BE2C (cell line): ENCODE measurements around the gene PARD3.

Source experiments
- DNase-seq: peaks from one replicate; pipeline ENCODE4 v3.0.0-alpha.2; 2020
- H3K27me3 ChIP-seq: fragments of 250-450 bp; sonication (Bioruptor Pico); 2 replicates; pipeline ENCODE4 v1.5.1; 2020; ENCODE audit warnings: mild to moderate bottlenecking
- H3K36me3 ChIP-seq: fragments of 250-450 bp; sonication (Bioruptor Pico); 2 replicates; pipeline ENCODE4 v1.5.1; 2020; ENCODE audit warnings: mild to moderate bottlenecking
- H3K4me1 ChIP-seq: fragments of 250-450 bp; sonication (Bioruptor Pico); 2 replicates; pipeline ENCODE4 v1.5.1; 2020
- H3K4me3 ChIP-seq: 2 replicates; pipeline ENCODE4 v1.5.1; 2011; ENCODE audit warnings: low read depth, low read length
- H3K9me3 ChIP-seq: fragments of 250-450 bp; sonication (Bioruptor Pico); 2 replicates; pipeline ENCODE4 v1.5.1; 2020
- CTCF ChIP-seq: IDR thresholded peaks from 2 replicates; pipeline ENCODE4 v1.5.1; 2012; ENCODE audit warnings: mild to moderate bottlenecking, low read depth, low read length

PARD3 gene

GRCh38 chr10:34547695-34548094 is 267.4 kb downstream of the PARD3 start:
- Histone ChIP-seq H3K36me3 (no peaks in the 10 kb centered on the region), H3K9me3 (no peaks in the 10 kb centered on the region), H3K4me1 (peaks cover 3% of the 10 kb centered on the region), H3K4me3 (no peak overlapping the region), H3K27me3 (no peaks in the 10 kb centered on the region)
- DNase-seq: no peak
- TF ChIP-seq CTCF: no peak

DNA sequence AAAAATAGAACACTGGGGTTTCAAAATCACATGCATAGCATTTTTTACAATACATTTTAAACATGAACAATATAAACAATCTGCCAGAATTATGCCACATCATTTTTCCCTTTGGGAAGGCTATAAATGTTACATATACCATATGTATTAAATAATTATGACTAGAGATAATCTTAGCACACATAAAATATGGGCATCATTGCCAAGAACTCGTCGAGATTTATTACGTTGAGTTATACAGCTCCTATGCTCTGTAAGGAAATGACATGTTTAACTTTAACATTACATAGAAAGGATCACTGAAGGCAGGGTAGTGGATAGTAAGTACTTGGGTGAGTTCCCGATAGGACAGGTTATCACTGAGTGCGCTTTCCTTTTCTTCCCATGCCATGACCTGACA is 267.8 kb downstream of the PARD3 start:
- Histone ChIP-seq H3K9me3 (no peaks in the 10 kb centered on the region), H3K4me1 (peaks cover 3% of the 10 kb centered on the region), H3K4me3 (no peak overlapping the region), H3K27me3 (no peaks in the 10 kb centered on the region), H3K36me3 (no peaks in the 10 kb centered on the region)
- no peak for TF ChIP-seq CTCF
- no peak for DNase-seq

GRCh38 chr10:34544400-34544799 is 270.7 kb downstream of the PARD3 start:
- no peak for TF ChIP-seq CTCF
- no peaks in the 10 kb centered on the region for H3K9me3 ChIP-seq
- no peak overlapping the region for H3K4me3 ChIP-seq
- H3K36me3 ChIP-seq: no peaks in the 10 kb centered on the region
- no peaks in the 10 kb centered on the region for H3K27me3 ChIP-seq
- H3K4me1 ChIP-seq: peaks cover 9% of the 10 kb centered on the region
- DNase-seq: no peak

- H3K27me3 ChIP-seq: no peaks in the 10 kb centered on the region
- H3K36me3 ChIP-seq: no peaks in the 10 kb centered on the region
- TF ChIP-seq CTCF: no peak
- no peak overlapping the region for H3K4me3 ChIP-seq
- DNase-seq: no peak
- H3K9me3 ChIP-seq: no peaks in the 10 kb centered on the region
- peaks cover 9% of the 10 kb centered on the region for H3K4me1 ChIP-seq
Observed at GRCh38 chr10:34543716-34544115, 271.4 kb downstream of the PARD3 start.

GRCh38 chr10:34540492-34540891 is 274.6 kb downstream of the PARD3 start:
- Histone ChIP-seq H3K27me3 (no peaks in the 10 kb centered on the region), H3K4me1 (peaks cover 9% of the 10 kb centered on the region), H3K4me3 (no peak overlapping the region), H3K36me3 (no peaks in the 10 kb centered on the region), H3K9me3 (no peaks in the 10 kb centered on the region)
- no peak for DNase-seq
- TF ChIP-seq CTCF: no peak

DNA sequence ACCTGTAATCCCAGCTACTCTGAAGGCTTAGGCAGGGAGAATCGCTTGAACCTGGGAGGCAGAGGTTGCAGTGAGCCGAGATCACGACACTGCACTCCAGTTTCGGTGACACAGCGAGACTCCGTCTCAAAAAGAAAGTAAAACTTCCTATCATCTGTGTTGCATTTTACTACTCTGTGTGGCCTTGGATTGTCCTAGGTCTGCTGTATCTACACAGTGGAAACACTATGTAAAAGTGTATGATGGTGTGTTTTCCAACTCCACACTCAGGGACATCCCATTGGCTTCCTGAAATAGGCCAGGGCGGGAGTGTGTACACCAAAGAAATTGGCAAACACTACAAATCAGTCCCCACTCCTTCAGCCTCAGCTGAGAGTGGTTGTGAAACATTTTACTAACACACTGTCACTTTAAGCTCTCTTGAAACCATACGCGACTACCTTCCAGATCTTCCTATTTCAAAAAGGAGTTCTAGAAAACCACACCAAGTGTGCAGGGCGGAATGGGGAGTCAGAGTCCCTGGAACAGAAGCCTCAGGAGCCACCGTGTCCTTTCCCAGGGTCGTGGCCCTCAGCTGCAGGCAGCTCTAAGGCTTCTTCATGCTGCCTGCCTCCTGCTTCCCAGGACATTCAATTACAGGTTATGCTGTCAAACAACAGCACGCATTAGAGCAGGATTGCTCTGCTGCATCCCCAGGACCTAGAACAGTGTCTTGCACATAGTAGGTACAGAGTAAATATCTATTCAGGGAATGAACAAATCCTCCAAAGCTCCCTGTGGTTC is 275.4 kb downstream of the PARD3 start:
- no peak for DNase-seq
- Histone ChIP-seq H3K36me3 (no peaks in the 10 kb centered on the region), H3K4me1 (peaks cover 9% of the 10 kb centered on the region), H3K9me3 (no peaks in the 10 kb centered on the region), H3K4me3 (no peak overlapping the region), H3K27me3 (no peaks in the 10 kb centered on the region)
- TF ChIP-seq CTCF: no peak
